Hippocampal formation (tissue), 2 donors: ENCODE data around the gene ARAP2.
"Not testable (repeated sequence)": the region's sequence is repeated elsewhere in the genome, so short reads cannot be mapped to it uniquely, and the experiment has no call there.

Source experiments
- DNase-seq, 2 donors: peaks; one replicate each; lab custom pipeline; 2025; lab: John Stamatoyannopoulos, UW

Gene ARAP2

GRCh38 chr4:36183232-36183631, 61.1 kb downstream of the ARAP2 start:
- no peak for DNase-seq

GRCh38 chr4:36182315-36182714, 62.0 kb downstream of the ARAP2 start:
- not testable (repeated sequence) for DNase-seq

- DNase-seq, result no peak
Observed at GRCh38 chr4:36180206-36180605, 64.1 kb downstream of the ARAP2 start.

- no peak for DNase-seq
Observed at GRCh38 chr4:36178484-36178883, 65.8 kb downstream of the ARAP2 start.

GRCh38 chr4:36177946-36178345, 66.4 kb downstream of the ARAP2 start:
- DNase-seq, result no peak

- no peak for DNase-seq
Observed at GRCh38 chr4:36174570-36174969, 69.7 kb downstream of the ARAP2 start.

GRCh38 chr4:36173905-36174304, 70.4 kb downstream of the ARAP2 start:
- no peak for DNase-seq

GRCh38 chr4:36172656-36173055, 71.7 kb downstream of the ARAP2 start:
- peak; percentile 29 to 43 for DNase-seq

GRCh38 chr4:36168127-36168878, 76.0 kb downstream of the ARAP2 start:
- DNase-seq, result peak in 1 of 2 donors; percentile 32

GRCh38 chr4:36165631-36166005, 78.7 kb downstream of the ARAP2 start:
- DNase-seq, result no peak

- peak in 1 of 2 donors; percentile 67 for DNase-seq
Observed at GRCh38 chr4:36164900-36165630, 79.2 kb downstream of the ARAP2 start.

GRCh38 chr4:36163198-36163597, 81.1 kb downstream of the ARAP2 start:
- no peak for DNase-seq

GRCh38 chr4:36159208-36159607, 85.1 kb downstream of the ARAP2 start:
- DNase-seq, result no peak

- no peak for DNase-seq
Observed at GRCh38 chr4:36152735-36153134, 91.6 kb downstream of the ARAP2 start.

- no peak for DNase-seq
Observed at GRCh38 chr4:36142504-36142903, 101.8 kb downstream of the ARAP2 start.

- no peak for DNase-seq
Observed at GRCh38 chr4:36141186-36141585, 103.1 kb downstream of the ARAP2 start.

- no peak for DNase-seq
Observed at GRCh38 chr4:36140421-36140820, 103.9 kb downstream of the ARAP2 start.

GRCh38 chr4:36138220-36138619, 106.1 kb downstream of the ARAP2 start:
- DNase-seq, result no peak

GRCh38 chr4:36137336-36137735, 107.0 kb downstream of the ARAP2 start:
- no peak for DNase-seq

- DNase-seq, result no peak
Observed at GRCh38 chr4:36133658-36134057, 110.7 kb downstream of the ARAP2 start.

- DNase-seq, result peak in 1 of 2 donors; percentile 22
Observed at GRCh38 chr4:36133086-36133485, 111.2 kb downstream of the ARAP2 start.

- DNase-seq, result no peak
Observed at GRCh38 chr4:36130641-36131040, 113.7 kb downstream of the ARAP2 start.

- DNase-seq, result no peak
Observed at GRCh38 chr4:36128689-36129088, 115.6 kb downstream of the ARAP2 start.
